HG02798 (cell line): Measurements from ENCODE around the gene PPM1B.
"Not testable (repeated sequence)": the region's sequence is repeated elsewhere in the genome, so short reads cannot be mapped to it uniquely, and the experiment has no call there.

Experiments used
- ATAC-seq: cut with Tn5 transposase; IDR thresholded peaks from one replicate; pipeline ENCODE4 v1.9.1; 2021; ENCODE audit warnings: mild to moderate bottlenecking; ENCODE audit not compliant: unreplicated experiment, poor library complexity

The PPM1B gene

DNA sequence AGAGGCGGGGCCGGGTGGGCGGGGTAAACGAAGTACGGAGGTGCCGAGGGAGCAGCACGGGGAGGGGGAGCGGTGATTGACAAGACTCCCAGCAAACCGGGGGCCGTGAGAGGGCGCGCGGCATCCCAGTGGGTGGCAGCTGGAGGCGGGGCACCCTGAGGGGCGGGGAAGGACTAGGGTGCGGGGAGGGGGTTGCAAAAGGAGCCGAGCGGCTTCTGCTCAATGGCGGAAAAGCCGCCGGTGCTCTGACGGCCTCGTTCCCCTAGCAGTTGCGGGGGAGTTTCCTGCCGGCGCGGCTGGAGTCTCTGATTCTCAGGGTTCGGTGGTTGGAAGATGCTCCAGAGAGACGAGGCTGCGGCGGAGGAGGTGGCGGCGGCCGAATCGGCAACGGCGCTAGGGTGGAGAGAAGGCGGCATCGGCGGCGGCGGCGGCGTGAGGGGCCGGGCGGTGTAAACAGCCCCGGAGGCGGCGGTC is at the start of gene PPM1B:
TSS of gene PPM1B (plus strand) at position 195 of the 474 bp plus-strand sequence. CDS start 32,325 bp downstream, outside the sequence.
- ATAC-seq = peak; percentile 79

DNA sequence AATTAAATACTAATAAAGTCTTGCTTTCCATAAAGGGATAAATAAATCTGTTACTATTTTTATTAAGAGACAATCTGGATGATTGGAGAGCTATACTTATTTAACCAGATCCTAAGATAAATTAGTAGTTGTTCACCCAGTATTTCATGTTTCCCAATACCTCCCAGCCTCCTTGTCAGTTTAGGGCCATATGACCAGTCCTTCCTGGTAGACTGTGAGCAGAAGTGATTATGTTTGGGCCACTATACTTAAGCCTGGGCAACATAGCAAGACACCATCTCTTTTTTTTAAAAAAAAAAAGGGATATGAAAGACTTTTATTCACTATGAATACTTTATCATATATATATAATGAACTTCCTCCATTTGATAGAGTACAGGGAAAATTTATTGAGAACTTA is 48.8 kb upstream of the PPM1B start:
- no peak for ATAC-seq

DNA sequence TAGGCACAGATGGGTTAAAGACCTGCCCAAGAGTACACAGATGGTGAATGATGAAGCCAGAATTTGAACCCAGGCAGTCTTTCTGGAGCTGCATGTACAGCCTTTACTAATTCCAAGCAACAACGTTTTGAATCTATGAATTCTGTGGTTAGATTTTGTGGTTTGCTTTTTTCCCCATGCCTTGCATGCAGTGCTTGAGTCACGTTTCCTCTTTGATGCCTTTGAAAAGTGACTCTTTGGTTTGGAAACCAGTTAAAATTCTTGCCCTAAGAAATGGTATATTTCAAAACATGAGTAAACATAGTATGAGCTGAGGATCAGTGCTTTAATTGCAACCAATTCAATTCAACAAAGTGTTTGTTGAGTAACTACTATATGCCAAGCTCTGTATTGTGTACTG is 48.2 kb upstream of the PPM1B start:
- no peak for ATAC-seq

DNA sequence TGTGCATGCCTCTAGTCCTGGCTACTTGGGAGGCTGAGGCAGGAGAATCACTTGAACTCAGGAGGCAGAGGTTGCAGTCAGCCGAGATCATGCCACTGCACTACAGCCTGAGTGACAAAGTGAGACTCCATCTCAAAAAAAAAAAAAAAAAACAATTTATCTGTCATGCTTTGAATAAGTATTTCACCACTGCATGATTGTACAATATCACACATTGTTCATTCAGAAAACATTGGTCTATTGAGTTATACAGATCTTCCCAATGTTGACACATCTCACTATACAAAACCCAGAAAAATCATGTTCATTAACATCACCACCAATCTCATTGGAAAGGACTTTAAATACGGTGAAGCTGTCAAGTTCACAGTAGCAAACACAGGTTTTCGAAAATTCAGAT is 46.8 kb upstream of the PPM1B start:
- ATAC-seq = no peak

DNA sequence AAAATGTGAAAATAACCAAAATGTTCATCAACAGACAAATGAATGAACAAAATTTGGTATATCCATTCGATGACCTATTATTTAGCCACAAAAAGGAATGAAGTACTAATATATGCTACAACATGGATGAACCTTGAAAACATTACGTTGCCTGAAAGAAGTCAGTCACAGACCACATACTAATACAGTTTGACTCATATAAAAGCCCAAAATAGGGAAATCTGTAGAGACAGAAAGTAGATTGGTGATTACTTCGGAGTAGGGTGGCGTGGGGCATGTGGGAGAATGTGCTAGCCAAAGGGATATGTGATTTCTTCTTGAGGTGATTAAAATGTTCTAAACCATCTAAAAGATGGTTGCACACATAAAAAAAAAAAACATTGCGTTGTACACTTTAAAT is 44.2 kb upstream of the PPM1B start:
- ATAC-seq = no peak

DNA sequence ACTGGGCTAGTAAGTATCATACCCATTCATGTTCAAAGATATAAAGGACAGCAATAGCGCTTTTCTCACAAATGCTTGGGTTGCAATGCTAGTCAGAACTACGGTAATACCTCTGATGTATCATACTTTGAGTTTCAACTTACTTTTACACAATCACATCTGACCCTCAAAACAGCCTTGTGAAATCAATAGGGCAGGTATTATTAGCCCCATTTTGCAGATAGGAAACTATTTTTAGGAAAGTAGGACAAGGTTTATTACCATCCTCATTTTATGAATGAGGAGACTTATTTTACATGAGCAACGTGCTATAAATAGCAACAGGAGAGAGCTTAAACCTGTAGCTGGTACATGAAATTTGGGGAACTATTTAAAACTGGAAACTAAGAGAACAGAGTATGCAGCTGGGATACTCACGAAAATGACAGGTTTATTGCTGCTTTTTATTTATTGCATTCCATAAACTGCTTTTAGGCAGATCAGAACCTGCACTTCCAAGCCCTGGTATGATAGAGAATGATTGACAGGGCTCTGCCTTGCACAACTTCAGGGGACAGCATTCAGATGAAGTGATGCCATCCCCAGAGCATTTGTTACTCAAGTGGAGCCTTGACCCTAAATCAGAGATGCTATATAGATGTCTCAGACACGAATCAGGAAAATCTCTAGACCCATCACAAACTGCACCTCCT is 42.4 kb upstream of the PPM1B start:
- no peak for ATAC-seq

DNA sequence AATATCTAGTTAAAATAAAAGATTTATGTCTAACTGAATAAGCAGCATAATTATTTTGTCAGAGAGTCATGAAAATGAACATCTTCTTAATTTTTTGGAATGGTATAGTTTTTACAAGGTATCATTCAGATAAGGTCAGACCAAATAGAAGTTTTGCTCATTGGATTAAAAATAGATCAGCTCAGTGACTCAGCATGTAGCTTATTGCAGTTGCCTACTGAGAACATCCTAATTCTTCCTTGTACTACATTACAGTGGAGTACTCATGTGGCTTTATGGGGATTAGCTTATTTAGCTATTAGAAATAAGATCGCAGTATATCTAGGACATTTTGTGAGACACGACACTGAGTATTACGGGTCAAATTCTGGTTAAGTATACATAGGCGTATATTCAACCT is 38.2 kb upstream of the PPM1B start:
- ATAC-seq = no peak

DNA sequence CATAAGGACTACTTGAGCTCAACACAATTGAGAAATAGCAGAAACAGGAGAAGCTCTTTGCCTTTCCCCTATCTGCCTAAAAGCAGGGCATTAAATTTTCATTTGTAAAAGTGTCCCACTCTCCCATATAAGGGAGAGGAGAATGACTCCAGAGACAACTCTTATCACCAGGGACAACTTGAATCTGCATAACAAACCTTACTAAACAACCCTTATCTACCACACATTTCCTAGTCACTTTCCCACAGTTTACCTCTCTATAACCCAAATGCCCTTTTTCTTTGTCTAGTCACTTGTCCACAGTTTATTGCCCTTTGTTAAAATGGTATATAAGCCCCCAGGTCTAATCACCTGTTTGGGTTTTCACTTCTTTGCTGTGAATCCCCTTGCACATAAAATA is 37.5 kb upstream of the PPM1B start:
- no peak for ATAC-seq

DNA sequence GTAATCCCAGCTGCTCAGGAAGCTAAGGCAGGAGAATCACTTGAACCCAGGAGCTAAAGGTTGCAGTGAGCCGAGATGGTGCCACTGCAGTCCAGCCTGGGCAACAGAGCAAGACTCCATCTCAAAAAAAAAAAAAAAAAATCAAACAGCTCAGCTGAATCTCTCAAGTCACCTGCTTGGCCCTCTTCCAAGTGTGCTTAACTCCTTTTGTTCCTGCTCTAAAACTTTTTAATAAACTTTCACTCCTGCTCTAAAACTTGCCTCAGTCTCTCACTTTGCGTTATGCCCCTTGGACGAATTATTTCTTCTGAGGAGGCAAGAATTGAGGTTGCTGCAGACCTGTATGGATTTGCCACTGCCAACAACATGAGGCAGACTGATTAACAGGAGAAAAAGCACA is 35.1 kb upstream of the PPM1B start:
- ATAC-seq = not testable (repeated sequence)

DNA sequence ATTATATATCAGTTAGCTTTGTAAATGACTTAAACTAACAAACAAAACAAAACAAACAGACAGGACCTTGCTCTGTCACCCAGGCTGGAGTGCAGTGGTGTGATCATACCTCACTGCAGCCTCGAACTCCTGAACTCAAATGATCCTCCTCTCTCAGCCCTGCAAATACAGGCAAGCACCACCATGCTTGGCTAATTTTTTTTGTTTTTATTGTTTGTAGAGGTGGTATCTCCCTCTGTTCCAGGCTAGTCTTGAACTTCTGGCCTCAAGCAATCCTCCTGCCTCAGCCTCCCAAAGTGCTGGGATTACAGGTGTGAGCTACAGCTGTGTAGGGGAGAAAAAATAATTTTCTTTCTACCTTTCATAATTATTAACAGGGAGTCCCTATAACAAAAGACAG is 33.8 kb upstream of the PPM1B start:
- ATAC-seq = no peak

DNA sequence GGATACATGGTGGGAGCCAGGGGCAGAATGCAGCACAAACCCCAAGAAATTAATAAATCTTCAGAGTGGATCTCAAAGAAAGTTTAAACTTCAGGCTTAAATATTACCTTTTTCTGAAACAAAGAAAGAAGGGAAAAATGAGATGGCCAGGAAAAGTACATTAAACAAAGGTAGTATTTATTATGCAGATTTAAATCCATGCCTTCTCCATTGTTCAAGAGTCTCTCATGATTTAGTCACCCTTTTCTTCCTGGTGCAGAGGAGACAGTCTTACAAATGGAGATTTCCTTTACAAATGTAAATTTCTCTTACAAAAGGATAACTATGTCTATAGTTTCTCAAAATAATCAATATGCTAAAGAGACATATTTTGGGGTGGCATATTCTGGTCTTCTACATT is 33.4 kb upstream of the PPM1B start:
- no peak for ATAC-seq

DNA sequence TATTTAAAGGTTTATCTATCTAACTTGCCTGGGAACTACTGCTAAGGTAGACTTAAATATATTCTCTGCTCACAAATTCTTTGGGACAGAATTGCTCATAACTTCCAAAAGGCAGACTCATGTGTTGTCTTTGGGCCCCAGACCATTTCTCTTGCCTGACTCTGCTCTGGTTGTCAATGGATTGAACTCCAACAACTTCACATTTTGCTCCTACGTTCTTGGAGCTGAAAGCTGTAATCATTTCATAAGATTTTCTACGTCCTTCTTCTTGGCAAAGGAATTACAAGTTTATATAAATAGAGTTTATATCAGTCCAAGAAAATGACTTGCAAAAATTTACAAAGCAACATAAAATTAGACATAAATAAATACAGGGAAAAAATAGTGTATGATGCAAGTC is 32.9 kb upstream of the PPM1B start:
- ATAC-seq = no peak

DNA sequence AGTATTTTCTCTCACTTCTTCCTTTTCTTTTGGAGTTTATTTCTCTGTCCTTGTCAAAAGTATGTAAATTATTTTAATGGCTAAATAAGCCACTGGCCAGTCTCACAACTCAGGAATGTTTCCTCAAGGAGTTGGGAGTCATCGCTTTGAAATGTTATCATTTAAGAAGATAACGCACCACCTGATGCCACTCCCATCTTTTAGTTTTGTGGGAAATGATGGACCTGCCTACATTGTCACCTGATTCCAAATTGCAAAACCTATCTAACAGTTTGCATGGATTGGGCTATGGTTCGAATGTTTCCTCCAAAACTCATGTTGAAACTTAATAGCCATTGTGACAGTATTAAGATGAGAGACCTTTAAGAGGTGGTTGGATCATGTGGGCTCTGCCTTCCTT is 32.4 kb upstream of the PPM1B start:
- ATAC-seq = no peak

DNA sequence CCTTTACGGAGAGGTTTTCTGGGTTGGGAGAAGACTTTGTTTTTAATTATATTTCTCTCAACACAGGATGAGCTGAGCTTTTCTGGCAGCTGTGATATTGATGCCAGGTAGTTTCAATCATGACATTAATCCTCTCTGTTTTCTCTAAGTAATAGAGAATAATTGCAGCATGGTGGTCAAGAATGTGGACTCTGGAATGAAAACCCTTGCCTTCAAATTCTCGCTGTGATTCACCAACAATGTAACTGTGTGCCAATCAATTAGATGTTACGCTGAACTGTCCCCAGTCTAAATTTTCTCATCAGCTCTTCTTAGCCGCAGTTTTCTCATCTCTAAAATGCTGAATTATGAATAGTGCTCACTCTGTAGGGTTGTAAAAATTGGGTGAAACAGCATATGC is 31.6 kb upstream of the PPM1B start:
- no peak for ATAC-seq

DNA sequence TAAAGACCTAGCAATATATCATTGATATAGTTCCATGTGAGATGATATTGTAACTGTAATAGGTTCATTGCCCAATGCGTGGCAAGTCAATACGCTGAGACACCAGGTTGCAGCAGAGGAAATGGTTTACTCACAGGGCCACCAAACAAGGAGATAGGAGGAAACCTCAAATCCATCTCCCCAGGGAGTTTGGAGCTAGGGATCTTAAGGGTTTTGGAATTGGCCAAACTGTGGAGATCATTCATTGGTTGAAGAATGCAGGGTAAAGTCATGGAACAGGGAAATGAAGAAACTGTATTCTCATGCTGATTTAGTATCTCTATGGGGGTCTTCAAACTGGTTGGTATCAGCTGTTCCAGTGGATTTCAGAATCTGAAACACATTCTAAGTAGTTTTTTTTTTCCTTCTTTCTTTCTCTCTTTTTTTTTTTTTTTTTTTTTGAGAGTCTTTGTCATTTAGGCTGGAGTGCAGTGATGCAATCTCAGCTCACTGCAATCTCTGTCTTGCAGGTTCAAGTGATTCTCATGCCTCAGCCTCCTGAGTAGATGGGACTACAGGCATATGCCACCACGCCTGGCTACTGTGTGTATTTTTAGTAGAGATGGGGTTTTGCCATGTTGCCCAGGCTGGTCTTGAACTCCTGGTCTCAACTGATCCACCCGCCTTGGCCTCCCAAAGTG is 30.7 kb upstream of the PPM1B start:
- no peak for ATAC-seq

DNA sequence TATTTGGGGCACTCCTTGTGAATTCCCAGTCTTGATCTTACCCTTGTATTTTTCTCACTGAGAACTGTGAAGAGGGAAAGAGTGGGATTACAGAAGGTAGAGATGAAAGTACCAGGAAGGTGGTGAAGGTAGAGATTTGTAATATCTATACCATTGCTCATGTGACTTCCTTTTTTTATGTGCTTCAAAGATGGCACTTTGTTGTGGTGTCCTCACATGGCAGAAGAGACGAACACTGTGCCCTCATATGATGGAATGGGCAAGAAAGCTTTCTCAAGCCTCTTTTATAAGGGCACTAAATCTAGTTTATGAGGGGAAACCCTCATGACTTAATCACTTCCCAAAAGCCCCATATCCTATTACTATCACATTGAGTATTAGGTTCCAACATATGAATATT is 28.9 kb upstream of the PPM1B start:
- ATAC-seq = no peak

DNA sequence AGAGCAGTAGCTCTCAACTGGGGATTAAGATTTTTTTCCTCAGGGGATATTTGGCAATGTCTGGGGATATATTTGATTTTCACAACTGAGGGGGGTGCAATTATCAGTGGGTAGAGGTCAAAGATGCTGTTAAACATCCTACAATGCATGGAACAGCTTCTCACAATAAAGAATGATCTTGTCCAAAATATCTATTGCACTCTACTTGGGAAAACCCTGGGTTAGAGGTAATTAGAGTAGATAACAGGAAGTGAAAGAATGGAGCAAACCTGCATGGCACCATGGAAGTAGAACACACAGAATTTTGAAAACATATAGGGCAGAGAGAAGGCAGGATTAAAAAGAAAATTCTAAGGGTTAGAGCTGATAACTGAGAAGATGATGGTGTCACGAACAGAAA is 26.4 kb upstream of the PPM1B start:
- no peak for ATAC-seq

DNA sequence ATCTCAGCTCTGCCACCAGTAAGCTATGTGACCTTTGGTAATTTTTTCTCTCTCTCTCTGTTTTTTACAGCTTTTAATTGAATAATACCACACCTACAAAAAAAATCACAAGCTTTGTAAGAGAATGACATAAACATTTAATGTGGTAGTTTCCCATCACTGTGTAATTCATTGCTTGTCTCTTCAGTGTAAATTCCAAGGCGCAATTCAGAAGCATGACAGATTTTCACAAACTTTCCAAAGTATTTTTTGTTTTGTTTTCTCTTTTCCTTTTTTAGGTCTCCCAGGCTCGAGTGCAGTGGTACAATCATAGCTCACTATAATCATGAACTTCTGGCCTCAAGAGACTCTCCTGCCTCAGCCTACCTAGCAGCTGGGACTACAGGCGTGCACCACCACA is 25.0 kb upstream of the PPM1B start:
- ATAC-seq = no peak

DNA sequence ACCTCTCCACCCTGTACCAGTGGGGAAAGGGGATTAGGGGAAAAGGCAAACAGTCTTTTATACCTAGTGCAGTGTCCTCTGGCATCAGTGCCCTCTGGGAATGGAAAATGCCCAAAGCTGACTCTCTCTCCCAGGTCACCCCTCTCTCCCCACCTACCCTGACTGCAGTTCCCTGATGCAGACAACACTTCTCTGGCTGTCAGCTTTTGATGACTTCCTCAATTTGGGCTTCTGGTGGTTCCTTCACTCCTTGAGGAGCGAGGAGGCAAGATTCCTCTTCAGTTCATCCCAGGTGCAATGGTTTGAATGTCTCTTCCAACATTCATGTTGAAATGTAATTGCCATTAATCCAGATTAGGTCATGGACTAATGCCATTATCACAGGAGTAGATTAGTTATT is 19.7 kb upstream of the PPM1B start:
- ATAC-seq = no peak

DNA sequence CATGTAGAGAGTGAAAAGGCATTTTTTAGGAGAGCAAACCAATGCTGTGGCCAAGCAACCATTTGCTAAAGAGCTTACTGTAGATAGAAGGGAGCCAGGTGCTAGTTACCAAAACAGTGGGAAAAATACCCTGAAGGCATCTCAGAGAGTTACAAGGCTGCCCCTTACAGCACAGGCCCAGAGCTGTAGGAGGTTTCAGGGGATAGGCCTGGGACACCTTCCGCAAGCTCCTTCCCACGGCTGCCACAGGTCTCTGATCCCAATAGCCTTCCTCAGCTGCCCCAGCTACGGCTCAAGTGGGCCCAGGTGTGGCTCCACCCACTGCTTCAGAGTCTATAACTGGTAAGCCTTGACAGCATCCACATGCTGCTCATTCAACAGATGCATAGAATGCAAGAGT is 18.2 kb upstream of the PPM1B start:
- ATAC-seq = no peak

DNA sequence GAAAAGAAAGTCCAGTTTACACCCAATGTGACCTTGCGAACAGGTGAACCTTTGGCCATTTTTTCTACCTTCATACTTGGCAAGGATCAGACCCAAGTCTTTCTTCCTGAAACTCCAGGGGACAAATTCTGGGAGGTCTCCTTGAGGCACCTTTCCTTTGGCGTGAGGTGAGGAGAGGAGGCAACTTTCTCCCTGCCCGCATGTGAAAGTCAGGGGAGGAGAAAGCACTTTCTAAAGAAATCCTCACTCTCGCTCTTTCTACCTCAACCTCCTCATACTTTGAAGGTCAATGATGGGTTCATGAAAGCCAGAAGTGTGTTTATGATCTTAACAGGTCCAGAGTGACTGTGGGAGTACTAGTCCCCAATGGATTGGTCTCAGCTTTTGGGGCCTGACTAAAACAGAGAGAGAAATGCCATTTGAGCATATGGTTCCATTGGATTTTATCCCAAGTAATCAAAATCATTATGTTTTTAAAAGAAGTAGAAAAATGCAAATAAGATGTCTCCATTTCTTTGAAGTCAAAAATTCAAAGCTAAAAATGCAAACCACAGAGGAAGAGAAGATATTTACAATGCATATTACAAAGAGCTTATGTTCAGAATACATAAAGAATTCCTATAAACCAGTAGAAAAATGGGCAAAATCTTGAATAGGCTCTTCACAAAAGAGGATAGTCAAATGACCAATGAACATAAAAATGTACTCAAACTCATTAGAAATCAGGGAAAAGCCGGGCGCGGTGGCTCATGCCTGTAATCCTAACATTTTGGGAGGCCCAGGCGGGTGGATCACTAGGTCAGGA is 15.6 kb upstream of the PPM1B start:
- no peak for ATAC-seq
